Erythroblast (primary cell): Measurements from ENCODE around the gene NOTCH2.

ENCODE experiments used
- GATA1 ChIP-seq: IDR thresholded peaks from 2 replicates; pipeline ENCODE4 v1.6.1; 2011; ENCODE audit warnings: low read depth, mild to moderate bottlenecking, control low read depth, low read length, moderate library complexity
- POLR2A ChIP-seq: IDR thresholded peaks from 2 replicates; pipeline ENCODE4 v1.6.1; 2011; ENCODE audit warnings: mild to moderate bottlenecking, low read length

- no peak for TF ChIP-seq POLR2A
- TF ChIP-seq GATA1 = no peak
These were observed 107.0 kb downstream of the NOTCH2 start for GRCh38 chr1:119962296-119962968.
